Osteoblast (primary cell): Measurements from ENCODE around the gene RAD51D. TPM values are rescaled to one million over a fixed set of nuclear protein-coding genes. Genes with fewer than 3 reads are reported as not detected.
A peak's percentile ranks its signal among the peaks of the same experiment; 100 is the strongest.

Experiments used
- DNase-seq: peaks from one replicate; pipeline ENCODE4 v3.0.0; 2011; ENCODE audit warnings: low spot score, mixed read lengths; ENCODE audit not compliant: insufficient read length; ENCODE audit errors: missing footprints
- H2AFZ ChIP-seq: 2 replicates; pipeline ENCODE4 v1.6.0; 2011; ENCODE audit warnings: mild to moderate bottlenecking, low read length
- H3K27ac ChIP-seq: 2 replicates; pipeline ENCODE4 v1.5.1; 2011; ENCODE audit warnings: mild to moderate bottlenecking, low read depth, low read length, moderate library complexity
- H3K27me3 ChIP-seq: 2 replicates; pipeline ENCODE4 v1.6.0; 2012; ENCODE audit warnings: mild to moderate bottlenecking, control low read depth, inconsistent platforms, low read length, moderate library complexity; ENCODE audit not compliant: insufficient read depth
- H3K36me3 ChIP-seq: 2 replicates; pipeline ENCODE4 v1.5.1; 2011; ENCODE audit warnings: mild to moderate bottlenecking, low read length, control low read depth, moderate library complexity; ENCODE audit not compliant: insufficient read depth
- H3K4me1 ChIP-seq: 2 replicates; pipeline ENCODE4 v1.5.1; 2011; ENCODE audit warnings: mild to moderate bottlenecking, low read length, control low read depth, moderate library complexity; ENCODE audit not compliant: insufficient read depth
- H3K4me2 ChIP-seq: 2 replicates; pipeline ENCODE4 v1.6.0; 2011; ENCODE audit warnings: mild to moderate bottlenecking, low read length; ENCODE audit not compliant: insufficient read depth
- H3K4me3 ChIP-seq: fragments of 200-600 bp; sonication (generic); 3 replicates; pipeline ENCODE4 v1.5.1; 2012; ENCODE audit warnings: mild to moderate bottlenecking, low read length, inconsistent platforms; ENCODE audit not compliant: insufficient read depth
- H3K79me2 ChIP-seq: 2 replicates; pipeline ENCODE4 v1.6.0; 2012; ENCODE audit warnings: mild to moderate bottlenecking, low read length, control low read depth, inconsistent platforms; ENCODE audit not compliant: insufficient read depth
- H3K9me3 ChIP-seq: 2 replicates; pipeline ENCODE4 v1.5.1; 2011; ENCODE audit warnings: low read depth, low read length, control low read depth
- H4K20me1 ChIP-seq: 2 replicates; pipeline ENCODE4 v1.6.0; 2012; ENCODE audit warnings: mild to moderate bottlenecking, low read length, control low read depth; ENCODE audit not compliant: insufficient read depth
- CTCF ChIP-seq: IDR thresholded peaks from 2 replicates; pipeline ENCODE4 v1.5.1; 2011; ENCODE audit warnings: mild to moderate bottlenecking, low read depth, low read length, moderate library complexity; ENCODE audit errors: extremely low read depth
- total RNA-seq: library from RNA; depleted of rRNA; stranded (reverse); fragments of >200 nt; gene quantifications from 2 replicates; pipeline ENCODE4 v1.2.3, GENCODE V29; 2012

Gene RAD51D
- total RNA-seq: 14.8 and 19.7 TPM in 2 replicates

- no peaks in the 10 kb centered on the region for H3K27me3 ChIP-seq
- H3K36me3 ChIP-seq: no peaks in the 10 kb centered on the region
- peak within 1 kb of the TSS; percentile 98 for H3K4me3 ChIP-seq
- peak; percentile 69 for TF ChIP-seq CTCF
- peak within 1 kb of the TSS; percentile 98 for H2AFZ ChIP-seq
- peak within 1 kb of the TSS; percentile 97 for H3K4me2 ChIP-seq
- peaks cover 13% of the 10 kb centered on the region for H3K4me1 ChIP-seq
- peak within 1 kb of the TSS; percentile 66 for H3K27ac ChIP-seq
- H4K20me1 ChIP-seq: no peaks in the 10 kb centered on the region
- H3K9me3 ChIP-seq: no peaks in the 10 kb centered on the region
- DNase-seq: peak; percentile 97
- H3K79me2 ChIP-seq: peaks cover 25% of the 10 kb centered on the region
These were observed at the start of gene RAD51D for GRCh38 chr17:35119370-35120165. Gene RAD51D, minus strand, starts transcription at chr17:35119860. Its CDS starts 247 bp downstream, at chr17:35119613.

GRCh38 chr17:35167666-35168065 is 48.0 kb upstream of the RAD51D start:
- TF ChIP-seq CTCF: no peak

GRCh38 chr17:35167046-35167445 is 47.4 kb upstream of the RAD51D start:
- H3K9me3 ChIP-seq: no peaks in the 10 kb centered on the region
- no peak overlapping the region for H2AFZ ChIP-seq
- no peaks in the 10 kb centered on the region for H3K79me2 ChIP-seq
- H3K27me3 ChIP-seq: peaks cover 4% of the 10 kb centered on the region
- H4K20me1 ChIP-seq: no peaks in the 10 kb centered on the region
- H3K27ac ChIP-seq: no peak overlapping the region
- H3K4me3 ChIP-seq: no peak overlapping the region
- no peaks in the 10 kb centered on the region for H3K36me3 ChIP-seq
- no peak for DNase-seq
- peaks cover 6% of the 10 kb centered on the region for H3K4me1 ChIP-seq
- TF ChIP-seq CTCF: no peak
- no peak overlapping the region for H3K4me2 ChIP-seq

More at GRCh38 chr17:35167666-35168065, 48.0 kb upstream of the RAD51D start:
- Histone ChIP-seq H3K4me3 (no peak overlapping the region), H2AFZ (no peak overlapping the region), H3K36me3 (no peaks in the 10 kb centered on the region), H3K27me3 (no peaks in the 10 kb centered on the region), H3K4me1 (peaks cover 6% of the 10 kb centered on the region), H3K79me2 (no peaks in the 10 kb centered on the region), H4K20me1 (no peaks in the 10 kb centered on the region), H3K9me3 (no peaks in the 10 kb centered on the region), H3K4me2 (no peak overlapping the region), H3K27ac (no peak overlapping the region)
- DNase-seq: peak; percentile 80

GRCh38 chr17:35166526-35166925 is 46.9 kb upstream of the RAD51D start:
- Histone ChIP-seq H3K36me3 (no peaks in the 10 kb centered on the region), H3K79me2 (no peaks in the 10 kb centered on the region), H3K27me3 (peaks cover 4% of the 10 kb centered on the region), H3K27ac (no peak overlapping the region), H3K4me1 (peaks cover under 1% of the 10 kb centered on the region), H3K4me2 (no peak overlapping the region), H3K4me3 (no peak overlapping the region), H2AFZ (no peak overlapping the region), H3K9me3 (no peaks in the 10 kb centered on the region), H4K20me1 (no peaks in the 10 kb centered on the region)
- no peak for DNase-seq
- no peak for TF ChIP-seq CTCF
